Left kidney (tissue), 2 donors: Measurements from ENCODE around the gene VPREB3. TPM values are rescaled to one million over a fixed set of nuclear protein-coding genes. Genes with fewer than 3 reads are reported as not detected.
"Not testable (repeated sequence)": the region's sequence is repeated elsewhere in the genome, so short reads cannot be mapped to it uniquely, and the experiment has no call there.

Experiments used
- DNase-seq: peaks from one replicate; pipeline ENCODE4 v3.0.0-alpha.2; 2013
- polyA plus RNA-seq: library from polyadenylated mRNA; unstranded; fragments of 120-200 nt; gene quantifications from one replicate; pipeline ENCODE4 v1.2.1, GENCODE V29; 2013; ENCODE audit not compliant: insufficient read length

VPREB3 gene
- polyA plus RNA-seq, 1 donor = not detected

DNA sequence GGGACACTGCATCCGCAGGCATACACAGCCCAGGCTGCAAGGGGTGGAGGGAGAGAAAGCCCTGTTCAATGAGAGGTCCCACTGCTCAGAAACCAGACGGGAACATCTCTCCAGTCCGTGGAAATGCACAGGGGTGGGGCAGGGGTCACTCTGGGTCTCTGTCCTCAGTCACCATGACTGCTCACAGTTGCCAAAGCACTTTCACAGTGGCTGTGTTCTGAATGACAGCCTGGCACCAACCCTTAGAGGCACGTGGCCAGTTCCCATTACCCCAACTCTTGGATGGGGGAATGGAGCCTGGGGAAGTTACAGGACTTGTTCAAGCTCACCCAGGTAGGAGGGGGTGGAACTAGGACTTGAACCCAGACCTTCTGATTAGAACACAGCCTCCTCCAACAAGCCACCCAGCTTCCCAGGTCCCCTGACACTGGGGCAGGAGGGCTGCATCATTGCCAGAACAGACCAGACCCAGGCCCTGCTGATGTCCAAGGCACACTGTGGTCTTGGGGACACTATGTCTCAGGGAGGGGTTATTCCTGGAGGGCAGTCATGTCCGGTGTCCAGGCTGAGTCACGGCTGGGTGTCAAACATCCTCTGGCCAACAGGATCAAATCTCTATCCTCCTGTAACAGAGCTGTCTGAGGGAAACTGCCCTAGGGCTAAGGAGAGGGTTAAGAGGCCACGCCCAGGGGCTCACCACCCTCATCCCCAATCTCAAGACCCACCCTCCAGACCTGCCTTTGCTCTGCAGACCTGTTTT is 11.5 kb downstream of the VPREB3 start:
- no peak for DNase-seq

GRCh38 chr22:23737696-23738095 is 16.5 kb downstream of the VPREB3 start:
- no peak for DNase-seq

DNA sequence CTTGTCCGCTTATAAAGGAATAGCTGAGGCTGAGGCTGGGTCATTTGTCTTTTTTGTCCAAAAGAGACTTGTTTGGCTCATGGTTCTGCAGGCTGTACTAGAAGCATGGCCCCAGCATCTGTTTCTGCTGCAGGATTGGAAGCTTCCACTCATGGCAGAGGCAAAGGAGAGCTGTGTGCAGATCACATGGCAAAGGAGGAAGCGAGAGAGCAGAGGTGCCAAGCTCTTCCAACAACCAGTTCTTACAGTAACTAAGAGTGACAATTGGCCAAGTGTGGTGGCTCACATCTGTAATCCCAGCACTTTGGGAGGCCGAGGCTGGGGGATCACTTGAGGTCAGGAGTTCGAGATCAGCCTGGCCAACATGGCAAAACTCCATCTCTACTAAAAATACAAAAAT is 26.1 kb downstream of the VPREB3 start:
- DNase-seq = not testable (repeated sequence)

DNA sequence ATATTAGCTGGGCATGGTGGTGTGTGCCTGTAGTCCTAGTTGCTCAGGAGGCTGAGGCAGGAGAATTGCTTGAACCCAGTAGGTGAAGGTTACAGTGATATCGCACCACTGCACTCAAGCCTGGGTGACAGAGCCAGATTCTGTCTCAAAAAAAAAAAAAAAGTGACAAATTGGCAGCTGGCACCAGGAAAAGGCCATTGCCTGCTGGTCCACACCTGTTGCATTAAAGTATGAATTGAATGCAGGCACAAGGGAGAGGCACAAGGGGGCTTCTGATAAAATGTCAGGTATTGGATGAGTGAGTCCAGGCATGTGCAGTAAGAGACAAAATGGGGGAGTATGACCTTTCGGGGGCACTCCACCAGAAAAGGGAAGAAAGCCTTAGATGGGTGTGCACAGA is 31.5 kb downstream of the VPREB3 start:
- DNase-seq = no peak

DNA sequence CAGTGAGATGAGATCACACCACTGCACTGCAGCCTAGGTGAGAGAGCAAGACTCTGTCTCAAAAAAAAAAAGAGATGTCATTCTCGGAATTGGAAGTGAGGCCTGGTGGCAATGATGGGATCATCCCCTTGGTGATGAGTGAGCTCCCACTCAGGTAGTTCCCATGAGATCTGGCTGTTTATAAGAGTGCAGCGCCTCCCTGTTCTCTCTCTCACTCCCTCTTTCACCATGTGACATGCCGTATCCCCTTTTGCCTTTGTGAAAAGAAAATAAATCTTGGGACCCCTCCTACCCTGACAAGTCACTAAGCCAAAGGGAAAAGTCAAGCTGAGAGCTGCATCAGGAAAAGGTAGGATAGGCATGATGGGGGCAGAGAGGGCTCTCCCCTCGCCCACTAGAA is 32.1 kb downstream of the VPREB3 start:
- no peak for DNase-seq

DNA sequence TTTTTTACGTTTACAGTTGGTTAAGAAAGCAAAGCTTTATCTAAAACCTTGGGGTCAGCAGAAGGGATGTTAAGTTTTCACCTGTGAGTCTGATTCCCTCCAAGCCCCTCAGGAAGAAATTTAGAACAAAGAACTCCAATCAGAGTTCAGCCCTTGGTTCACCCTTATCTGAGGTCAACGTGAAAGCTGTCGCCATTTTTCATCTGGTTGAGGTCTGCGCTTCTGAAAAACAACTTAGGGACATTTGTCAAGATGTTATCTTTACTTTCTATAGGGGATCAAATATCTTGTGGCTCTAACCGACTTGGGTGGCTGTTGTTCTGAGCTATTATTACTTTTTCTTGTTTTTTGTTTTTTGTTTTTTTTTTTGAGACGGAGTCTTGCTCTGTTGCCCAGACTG is 33.4 kb downstream of the VPREB3 start:
- DNase-seq = no peak

DNA sequence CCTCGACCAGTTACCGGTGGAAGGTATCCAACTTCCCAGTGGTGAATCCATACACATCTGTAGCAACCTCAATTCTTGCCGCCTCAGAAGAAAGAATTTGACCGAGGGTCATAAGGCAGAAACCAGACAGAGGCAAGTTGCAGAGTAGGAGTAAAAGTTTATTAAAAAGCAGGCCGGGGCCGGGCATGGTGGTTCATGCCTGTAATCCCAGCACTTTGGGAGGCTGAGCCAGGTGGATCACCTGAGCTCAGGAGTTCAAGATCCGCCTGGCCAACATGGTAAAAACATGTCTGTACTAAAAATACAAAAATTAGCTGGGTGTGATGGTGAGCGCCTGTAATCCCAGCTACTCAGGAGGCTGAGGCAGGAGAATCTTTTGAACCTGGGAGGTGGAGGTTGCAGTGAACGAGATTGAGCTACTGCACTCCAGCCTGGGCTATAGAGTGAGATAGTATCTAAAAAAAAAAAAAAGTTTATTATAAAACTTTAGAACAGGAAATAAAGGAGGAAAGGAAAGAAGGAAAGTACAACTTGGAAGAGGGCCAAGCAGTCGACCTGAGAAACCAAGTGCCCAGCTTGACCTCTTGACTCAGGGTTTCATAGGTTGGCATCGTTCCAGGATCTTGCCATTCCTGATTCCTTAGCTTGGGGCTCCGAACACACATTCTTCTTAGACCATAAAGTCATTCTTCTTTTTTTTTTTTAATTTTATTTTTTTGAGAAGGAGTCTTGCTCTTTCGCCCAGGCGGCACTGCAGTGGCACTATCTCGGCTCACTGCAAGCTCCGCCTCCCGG is 35.7 kb downstream of the VPREB3 start:
- no peak for DNase-seq

- DNase-seq = peak; percentile 85
These were observed 37.1 kb downstream of the VPREB3 start for GRCh38 chr22:23716811-23717801.

DNA sequence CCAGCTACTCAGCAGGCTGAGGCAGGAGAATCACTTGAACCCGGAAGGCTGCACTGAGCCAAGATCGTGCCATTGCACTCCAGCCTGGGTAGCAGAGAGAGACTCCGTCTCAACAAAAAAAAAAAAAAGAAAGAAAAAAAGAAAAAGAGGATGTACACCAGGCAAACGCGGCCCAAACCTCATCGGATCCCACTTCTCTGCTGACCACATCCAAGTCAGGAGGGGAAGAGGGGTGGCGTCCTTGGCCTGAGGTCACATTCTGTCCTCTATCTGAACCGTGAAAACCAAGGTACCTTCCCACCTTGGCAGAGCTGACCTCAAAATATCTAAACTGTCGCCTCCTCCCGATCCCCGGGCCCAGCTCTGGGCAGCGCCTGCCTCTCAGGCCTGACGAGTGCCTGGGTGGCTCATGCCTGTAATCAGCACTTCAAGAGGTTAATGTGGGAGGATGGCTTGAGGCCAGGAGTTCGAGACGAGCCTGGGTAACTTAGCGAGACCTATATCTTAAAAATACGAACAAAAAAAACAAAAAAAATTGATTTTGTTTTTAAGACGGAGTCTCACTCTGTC is 38.3 kb downstream of the VPREB3 start:
- no peak for DNase-seq

- no peak for DNase-seq
These were observed 39.3 kb downstream of the VPREB3 start for GRCh38 chr22:23714596-23715578.

- DNase-seq = no peak
These were observed 40.3 kb downstream of the VPREB3 start for GRCh38 chr22:23713696-23714595.

GRCh38 chr22:23712256-23712655 is 42.0 kb downstream of the VPREB3 start:
- no peak for DNase-seq

- DNase-seq = no peak
These were observed 45.1 kb downstream of the VPREB3 start for GRCh38 chr22:23709107-23709506.

DNA sequence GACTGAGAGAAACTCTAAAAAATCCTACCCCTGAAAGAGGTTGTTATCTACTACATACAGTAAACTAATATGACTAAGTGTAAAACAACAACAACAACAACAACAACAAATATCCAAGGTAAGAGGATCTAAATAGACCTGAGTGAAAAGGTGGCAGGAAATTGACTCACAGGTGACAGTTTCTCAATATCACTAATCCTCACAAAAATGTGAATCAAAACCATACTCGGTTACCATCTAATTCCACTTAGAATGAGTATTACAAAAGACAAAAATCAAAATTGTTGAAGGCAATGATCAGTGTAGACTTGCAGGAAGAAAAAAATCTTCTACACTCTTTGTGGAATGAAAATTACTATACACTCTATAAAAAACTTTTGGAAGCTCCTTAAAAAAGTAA is 46.0 kb downstream of the VPREB3 start:
- DNase-seq = no peak

- DNase-seq = no peak
These were observed 48.9 kb downstream of the VPREB3 start for GRCh38 chr22:23705358-23705757.

GRCh38 chr22:23704829-23705228 is 49.4 kb downstream of the VPREB3 start:
- no peak for DNase-seq

- DNase-seq = no peak
These were observed 50.2 kb downstream of the VPREB3 start for GRCh38 chr22:23704062-23704461.
